GM18517 (cell line): ENCODE measurements around the gene RGMA.
"Not testable (repeated sequence)": the region's sequence is repeated elsewhere in the genome, so short reads cannot be mapped to it uniquely, and the experiment has no call there.

Experiments
- ATAC-seq: cut with Tn5 transposase; IDR thresholded peaks from one replicate; pipeline ENCODE4 v1.9.1; 2021; ENCODE audit warnings: mild to moderate bottlenecking, moderate library complexity; ENCODE audit not compliant: unreplicated experiment

Gene RGMA

GRCh38 chr15:93067649-93068085 lies 21.3 kb downstream of the RGMA start:
- ATAC-seq = no peak

GRCh38 chr15:93066834-93067648 lies 22.0 kb downstream of the RGMA start:
- no peak for ATAC-seq

- no peak for ATAC-seq
Measured at GRCh38 chr15:93066224-93066681, 22.8 kb downstream of the RGMA start.

GRCh38 chr15:93065641-93066045 lies 23.4 kb downstream of the RGMA start:
- no peak for ATAC-seq

GRCh38 chr15:93063796-93064690 lies 25.0 kb downstream of the RGMA start:
- ATAC-seq = no peak

- ATAC-seq = no peak
Measured at GRCh38 chr15:93063262-93063671, 25.7 kb downstream of the RGMA start.

GRCh38 chr15:93062628-93063261 lies 26.3 kb downstream of the RGMA start:
- not testable (repeated sequence) for ATAC-seq

- no peak for ATAC-seq
Measured at GRCh38 chr15:93060336-93061248, 28.4 kb downstream of the RGMA start.

GRCh38 chr15:93059442-93059841 lies 29.6 kb downstream of the RGMA start:
- ATAC-seq = no peak

- no peak for ATAC-seq
Measured at GRCh38 chr15:93058904-93059427, 30.0 kb downstream of the RGMA start.

- no peak for ATAC-seq
Measured at GRCh38 chr15:93058128-93058527, 30.9 kb downstream of the RGMA start.

GRCh38 chr15:93057618-93058017 lies 31.4 kb downstream of the RGMA start:
- ATAC-seq = no peak

GRCh38 chr15:93056836-93057235 lies 32.2 kb downstream of the RGMA start:
- ATAC-seq = no peak

- no peak for ATAC-seq
Measured at GRCh38 chr15:93055211-93055610, 33.8 kb downstream of the RGMA start.

GRCh38 chr15:93052090-93052879 lies 36.7 kb downstream of the RGMA start:
- ATAC-seq = no peak

GRCh38 chr15:93051236-93052089 lies 37.5 kb downstream of the RGMA start:
- ATAC-seq = no peak

- no peak for ATAC-seq
Measured at GRCh38 chr15:93050648-93051047, 38.4 kb downstream of the RGMA start.

- ATAC-seq = no peak
Measured at GRCh38 chr15:93049914-93050578, 39.0 kb downstream of the RGMA start.
